NCI-H2196 treated with DMSO at 0.1 percent for 48 hours (cell line): ENCODE results near the gene MYOF.
"Not testable (repeated sequence)": the region's sequence is repeated elsewhere in the genome, so short reads cannot be mapped to it uniquely, and the experiment has no call there.

Experiments used
- DNase-seq: peaks from one replicate; lab custom pipeline; 2025; ENCODE audit not compliant: unreplicated experiment; lab: John Stamatoyannopoulos, UW

MYOF gene

GRCh38 chr10:93352638-93353383 lies 129.3 kb downstream of the MYOF start:
- DNase-seq, result no peak

DNA sequence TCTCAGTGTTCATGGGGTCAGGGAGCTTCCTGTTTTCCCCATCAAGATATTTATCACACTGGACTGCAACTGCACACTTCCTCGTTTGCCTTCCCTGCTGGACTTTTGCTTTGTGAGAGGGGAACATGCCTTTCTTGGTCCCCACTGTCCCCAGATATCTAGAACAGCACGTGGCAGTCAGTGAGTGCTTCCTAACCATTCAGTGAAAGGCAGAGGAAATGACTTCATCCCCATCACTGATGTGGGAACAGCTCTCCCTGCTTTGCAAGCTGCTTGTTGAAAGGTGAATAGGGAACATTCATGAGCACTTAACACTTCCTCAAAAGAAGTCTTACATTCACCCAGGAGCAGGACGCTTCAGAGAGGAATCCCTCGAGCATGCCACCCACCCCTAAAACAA lies 135.4 kb downstream of the MYOF start:
- DNase-seq, result no peak

DNA sequence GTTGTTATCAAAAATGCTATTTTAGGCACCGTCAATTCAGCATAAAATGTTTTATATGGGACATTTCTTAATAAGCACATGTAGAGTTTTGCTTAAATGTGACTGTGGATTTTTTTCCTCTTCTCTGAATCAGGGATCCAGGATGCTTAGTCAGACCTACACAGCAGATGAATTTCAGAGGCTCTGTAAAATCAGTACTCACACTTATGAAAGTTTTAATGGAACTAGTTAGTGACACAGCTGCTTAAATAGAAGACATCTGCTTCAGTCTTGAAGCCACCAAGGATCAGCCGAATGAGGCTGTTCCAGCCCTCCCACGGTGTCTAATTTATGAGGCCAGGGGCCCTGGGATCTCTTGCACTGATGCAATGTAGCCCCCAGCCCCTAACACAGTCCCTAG lies 136.0 kb downstream of the MYOF start:
- no peak for DNase-seq

GRCh38 chr10:93344691-93345090 lies 137.4 kb downstream of the MYOF start:
- DNase-seq, result no peak

- DNase-seq, result no peak
These were observed 139.2 kb downstream of the MYOF start for GRCh38 chr10:93342921-93343320.

GRCh38 chr10:93342366-93342765 lies 139.8 kb downstream of the MYOF start:
- DNase-seq, result no peak

DNA sequence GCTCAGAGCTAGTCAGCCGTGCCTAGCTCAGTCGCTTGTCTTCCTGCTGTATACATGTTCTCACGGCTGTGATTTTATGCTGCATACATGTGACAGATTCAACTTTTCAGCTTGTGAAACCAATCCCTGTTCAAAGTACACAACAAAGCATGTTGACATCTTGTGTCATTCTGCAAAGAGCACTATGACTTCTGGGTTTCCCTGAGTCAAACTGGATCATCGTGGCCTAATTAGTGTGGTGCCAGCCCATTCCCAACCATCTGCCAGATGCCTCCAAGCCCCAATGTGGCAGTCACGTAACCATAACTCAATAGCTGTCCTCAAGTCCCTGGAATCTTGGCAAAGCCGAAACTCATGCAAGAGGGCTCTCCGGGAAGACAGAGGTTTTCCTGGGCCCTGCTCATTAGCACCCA lies 144.8 kb downstream of the MYOF start:
- no peak for DNase-seq

DNA sequence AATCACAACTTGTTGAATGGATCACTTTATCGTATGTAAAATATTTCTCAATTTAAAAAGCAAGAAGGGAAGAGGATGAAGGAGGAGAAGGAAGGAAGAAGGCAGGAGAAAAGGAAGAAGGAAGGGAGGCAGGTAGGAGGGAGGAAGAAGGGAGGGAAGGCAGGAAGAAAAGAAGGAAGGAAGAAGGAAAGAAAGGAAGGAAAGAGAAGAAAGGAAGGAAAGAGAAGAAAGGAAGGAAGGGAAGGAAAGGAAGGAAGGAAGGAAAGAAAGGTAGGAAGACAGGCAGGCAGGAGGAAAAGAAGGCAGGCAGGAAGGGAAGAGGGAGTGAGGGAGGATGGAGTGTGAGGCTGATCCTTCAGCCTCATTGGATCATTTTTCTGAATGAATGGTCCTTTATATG lies 145.5 kb downstream of the MYOF start:
- DNase-seq, result no peak

DNA sequence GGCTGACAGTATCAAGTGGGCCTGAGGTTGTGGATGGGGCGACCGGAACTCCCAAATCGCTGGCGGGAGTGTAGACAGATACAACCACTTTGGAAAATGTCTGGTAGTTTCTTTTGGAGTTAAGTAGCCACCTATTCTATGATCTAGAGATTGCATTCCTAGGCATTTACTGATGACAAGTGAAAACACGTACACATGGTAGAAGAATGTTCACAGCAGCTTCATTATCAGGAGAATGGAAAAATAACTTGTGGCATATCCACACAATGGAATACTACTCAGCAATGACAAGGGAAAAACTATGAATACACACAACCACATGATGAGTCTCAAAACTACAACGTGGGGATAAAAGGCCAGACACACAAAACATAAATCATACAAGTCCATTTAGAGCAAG lies 146.0 kb downstream of the MYOF start:
- no peak for DNase-seq

GRCh38 chr10:93334901-93335327 lies 147.2 kb downstream of the MYOF start:
- no peak for DNase-seq

GRCh38 chr10:93334181-93334580 lies 148.0 kb downstream of the MYOF start:
- DNase-seq, result no peak

GRCh38 chr10:93333278-93333978 lies 148.7 kb downstream of the MYOF start:
- no peak for DNase-seq

DNA sequence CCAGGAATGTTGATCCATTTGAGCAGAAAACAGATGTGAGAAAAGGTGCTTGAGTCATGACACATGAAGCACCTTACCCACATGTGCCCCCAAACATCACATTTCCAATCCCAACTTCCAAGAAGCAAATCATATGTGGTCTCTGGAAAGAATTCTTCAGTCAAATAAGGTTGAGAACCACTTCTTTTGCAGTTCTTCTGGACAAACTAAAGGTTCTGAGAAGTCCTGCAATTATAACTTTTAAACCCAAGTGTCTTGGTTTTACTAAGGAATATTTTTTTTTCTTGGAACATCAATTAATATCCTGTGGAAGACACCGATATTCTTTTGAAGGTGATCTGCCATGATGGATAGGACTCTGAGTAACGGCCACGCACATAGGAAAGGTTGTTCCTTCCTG lies 151.3 kb downstream of the MYOF start:
- no peak for DNase-seq

- no peak for DNase-seq
These were observed 162.2 kb downstream of the MYOF start for GRCh38 chr10:93319896-93320295.

DNA sequence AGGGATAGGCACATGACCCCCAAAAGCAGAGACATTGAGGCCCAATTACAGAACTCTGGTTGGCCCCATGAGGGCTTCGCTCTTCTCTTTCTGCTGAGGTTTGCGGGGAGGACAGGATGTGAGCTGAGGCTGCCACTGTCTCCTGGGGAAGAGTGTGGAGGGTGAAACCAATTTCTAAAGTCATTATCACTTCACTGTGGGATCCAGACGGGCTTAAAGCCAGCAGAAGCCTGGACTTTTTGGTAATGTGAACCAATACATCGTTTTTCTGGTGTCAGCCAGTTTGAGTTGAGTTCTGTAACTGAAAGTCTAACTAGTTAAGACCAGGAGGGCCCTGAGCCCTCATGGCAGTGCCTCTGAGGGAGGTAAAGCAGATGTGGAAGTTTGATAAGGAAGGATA lies 163.0 kb downstream of the MYOF start:
- DNase-seq, result no peak

- no peak for DNase-seq
These were observed 166.9 kb downstream of the MYOF start for GRCh38 chr10:93315246-93315645.

DNA sequence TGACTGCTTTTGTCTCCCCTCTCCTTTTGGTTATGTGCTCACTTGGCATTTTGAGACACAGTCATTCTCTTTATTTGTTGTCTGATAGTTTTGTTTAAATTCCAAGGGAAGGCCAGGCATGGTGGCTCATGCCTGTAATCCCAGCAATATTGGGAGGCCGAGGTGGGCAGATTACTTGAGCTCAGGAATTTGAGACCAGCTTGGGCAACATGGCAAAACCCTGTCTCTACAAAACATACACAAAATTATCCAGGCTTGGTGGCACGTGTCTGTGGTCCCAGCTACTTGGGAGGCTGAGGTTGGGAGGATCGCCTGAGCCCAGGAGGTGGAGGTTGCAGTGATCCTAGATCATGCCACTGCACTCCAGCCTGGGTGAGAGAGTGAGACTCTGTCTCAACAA lies 167.5 kb downstream of the MYOF start:
- DNase-seq, result not testable (repeated sequence)

DNA sequence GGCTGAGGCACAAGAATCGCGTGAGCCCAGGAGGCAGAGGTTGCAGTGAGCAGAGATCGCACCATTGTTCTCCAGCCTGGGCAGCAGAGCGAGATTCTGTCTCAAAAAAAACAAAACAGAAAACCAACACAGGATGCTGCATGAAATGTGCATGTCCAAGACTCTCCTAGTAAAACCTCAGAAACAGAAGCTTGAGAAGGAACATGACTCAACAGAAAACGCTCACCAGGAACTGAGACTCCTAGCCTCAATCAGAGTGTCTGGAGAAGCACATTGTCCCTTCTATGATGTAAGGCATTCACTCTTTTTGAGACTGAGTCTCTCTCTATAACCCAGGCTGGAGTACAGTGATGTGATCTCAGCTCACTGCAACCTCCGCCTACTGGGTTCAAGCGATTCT lies 168.3 kb downstream of the MYOF start:
- no peak for DNase-seq

GRCh38 chr10:93309062-93309461 lies 173.1 kb downstream of the MYOF start:
- DNase-seq, result no peak

DNA sequence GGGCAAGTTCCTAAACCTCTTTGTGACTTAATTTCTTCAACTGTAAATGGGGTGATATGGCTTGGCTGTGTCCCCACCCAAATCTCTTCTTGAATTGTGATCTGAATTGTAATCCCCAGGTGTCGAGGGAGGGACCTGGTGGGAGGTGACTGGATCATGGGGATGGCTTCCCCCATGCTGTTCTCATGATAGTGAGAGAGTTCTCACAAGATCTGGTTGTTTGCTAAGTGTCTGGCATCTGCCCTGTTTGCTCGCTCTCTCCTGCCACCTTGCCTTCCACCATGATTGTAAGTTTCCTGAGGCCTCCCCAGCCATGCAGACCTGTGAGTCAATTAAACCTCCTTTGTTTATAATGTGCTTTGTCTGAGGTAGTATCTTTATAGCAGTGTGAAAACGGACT lies 177.0 kb downstream of the MYOF start:
- DNase-seq, result no peak

GRCh38 chr10:93300981-93301380 lies 181.2 kb downstream of the MYOF start:
- DNase-seq, result no peak

DNA sequence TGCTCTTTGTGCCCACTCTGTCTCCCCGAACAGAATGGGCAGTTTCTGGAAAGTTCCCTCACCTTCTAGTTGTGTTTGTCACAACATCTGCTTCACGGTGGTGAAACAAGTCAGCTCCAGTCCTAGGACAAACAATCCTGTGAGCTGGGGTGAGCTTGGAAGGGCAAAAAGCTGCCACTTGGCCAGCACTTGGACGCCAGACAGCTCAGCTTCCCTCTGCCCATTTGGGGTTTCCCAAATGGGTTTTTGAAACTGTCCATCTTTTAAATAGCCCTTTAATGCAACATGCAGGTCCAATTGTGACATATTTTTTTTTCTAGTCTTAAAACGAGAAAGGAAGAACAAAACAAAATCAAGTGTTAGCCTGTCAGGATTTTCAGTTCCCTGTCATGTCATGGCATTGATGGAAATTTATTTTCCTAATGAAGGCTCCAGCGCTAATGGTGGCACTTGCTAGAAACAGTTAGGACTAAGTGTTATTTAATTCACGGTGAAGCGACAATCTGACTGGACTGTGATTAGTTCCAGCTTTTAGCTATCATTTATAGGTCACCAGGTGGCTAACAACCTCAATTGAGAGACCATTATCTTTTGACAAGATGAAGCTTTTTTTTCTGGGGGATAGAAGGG lies 181.7 kb downstream of the MYOF start:
- DNase-seq, result no peak
